SK-N-SH treated with all-trans-retinoic acid at 6 μM for 48 hours (cell line): ENCODE measurements around the gene ROPN1.

Experiments
- BACH2 ChIP-seq: fragments of 250-450 bp; sonication (Bioruptor Pico); IDR thresholded peaks from 2 replicates; pipeline ENCODE4 v1.9.0; 2021; ENCODE audit warnings: mild to moderate bottlenecking, borderline replicate concordance
- RARB ChIP-seq: fragments of 250-450 bp; sonication (Bioruptor Pico); IDR thresholded peaks from 2 replicates; pipeline ENCODE4 v1.8.0; 2021; ENCODE audit warnings: mild to moderate bottlenecking, moderate library complexity
- TCF4 ChIP-seq: fragments of 250-450 bp; sonication (Bioruptor Pico); IDR thresholded peaks from 2 replicates; pipeline ENCODE4 v1.8.0; 2021; ENCODE audit warnings: mild to moderate bottlenecking, moderate library complexity, borderline replicate concordance

DNA sequence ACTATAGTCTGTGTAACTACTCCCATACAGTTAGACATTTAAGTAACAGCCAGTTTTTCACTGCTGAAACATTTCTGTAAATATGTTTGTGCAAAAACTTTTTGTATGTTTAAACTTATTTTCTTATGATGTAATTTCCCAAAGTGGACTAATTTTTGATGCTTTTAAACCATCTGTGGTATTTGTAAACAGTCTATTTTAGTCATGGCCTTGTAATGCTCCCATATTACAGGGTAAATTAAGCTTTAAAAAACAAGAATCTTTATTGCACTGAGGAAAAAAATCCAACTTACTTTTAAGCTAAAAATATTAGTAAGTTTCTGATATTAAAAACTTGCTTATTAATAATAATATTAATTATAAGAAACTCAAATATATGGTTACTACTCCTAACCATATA lies 44.4 kb downstream of the ROPN1 start:
- TF ChIP-seq RARB = no peak
- TF ChIP-seq BACH2 (CRISPR knock-in tag) = no peak
- no peak for TF ChIP-seq TCF4 (CRISPR knock-in tag)
